Stimulated activated CD8-positive, alpha-beta memory T cell treated with anti-CD3 and anti-CD28 coated beads, Interleukin-12 subunit alpha, Interleukin-12 subunit beta, amount 100 ng/mL, for 4 hours (primary cell): ENCODE results near the gene XYLB.

Source experiments
- DNase-seq: peaks from one replicate; pipeline ENCODE4 v3.0.0-alpha.2; 2020; ENCODE audit warnings: low read depth

Gene XYLB

DNA sequence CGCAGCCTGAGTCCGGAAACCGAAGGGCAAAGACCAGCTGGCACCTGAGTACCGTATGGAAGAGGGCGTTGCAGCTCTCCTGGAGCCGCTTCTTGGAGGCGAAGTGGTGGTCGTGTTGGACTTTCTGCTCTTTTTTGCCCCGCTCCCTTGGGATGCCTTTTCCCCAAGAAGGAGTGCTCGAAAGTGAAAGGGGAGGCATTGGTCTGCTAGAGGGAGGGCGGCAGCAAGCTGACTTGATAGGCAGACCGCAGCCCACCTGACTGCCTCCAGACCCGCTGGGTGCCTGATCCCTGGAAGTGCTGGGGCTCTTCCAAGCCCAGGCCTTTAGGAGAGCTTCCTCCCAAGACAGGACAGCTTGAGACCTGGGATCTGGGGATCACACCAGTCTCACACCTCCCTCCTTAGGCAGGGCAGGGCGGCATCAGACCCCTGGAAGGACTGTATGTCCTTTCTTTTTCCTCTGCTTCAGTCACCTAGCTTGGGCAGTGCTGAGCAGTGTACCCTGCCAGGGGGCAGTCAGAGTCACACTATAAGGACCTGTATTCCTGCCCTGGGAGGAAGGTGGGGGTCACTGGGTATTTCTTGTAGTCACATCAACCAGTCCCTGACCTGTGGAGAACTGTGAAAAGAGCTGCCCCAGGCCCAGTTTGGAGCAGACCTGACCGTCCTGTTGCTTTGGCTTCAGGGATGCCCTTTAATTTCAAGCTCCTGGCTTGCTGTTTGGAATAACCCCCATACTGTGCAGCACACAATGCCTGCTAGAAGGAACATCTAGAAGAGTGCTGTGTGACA lies 109.2 kb downstream of the XYLB start:
- no peak for DNase-seq

- no peak for DNase-seq
These were observed 110.8 kb downstream of the XYLB start for GRCh38 chr3:38457111-38458003.

DNA sequence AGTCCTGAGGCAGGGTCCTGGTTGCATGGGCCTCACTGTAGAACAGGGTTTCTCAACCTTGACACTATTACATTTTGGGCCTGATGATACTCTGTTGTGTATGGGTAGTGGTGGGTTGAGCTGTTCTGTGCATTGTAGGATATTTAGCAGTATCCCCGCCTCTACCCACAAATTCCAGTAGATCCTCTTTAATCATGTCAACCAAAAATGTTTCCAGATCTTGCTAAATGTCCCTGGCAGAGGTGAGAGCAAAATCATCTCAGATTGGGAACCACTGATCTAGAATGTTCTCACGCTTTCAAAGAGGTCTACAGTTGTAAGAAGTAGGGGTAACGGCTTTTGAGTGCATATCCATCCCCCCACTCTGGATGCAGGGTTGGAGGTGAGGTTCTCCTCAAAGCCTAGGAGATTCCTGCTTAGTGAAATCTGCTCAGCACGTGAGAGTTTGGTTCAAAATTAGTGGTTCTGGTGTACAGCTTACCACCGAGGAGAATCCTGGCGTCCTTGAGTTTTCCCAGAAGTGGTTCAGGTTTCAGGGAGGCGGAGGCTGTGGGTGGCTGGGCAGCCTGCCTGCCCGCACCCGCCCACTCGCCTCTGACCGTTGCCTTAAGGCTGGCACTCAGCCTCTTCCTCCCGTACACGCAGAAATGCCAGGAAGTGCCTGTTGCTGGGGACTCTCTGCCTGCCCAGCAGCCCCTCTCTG lies 112.4 kb downstream of the XYLB start:
- no peak for DNase-seq

DNA sequence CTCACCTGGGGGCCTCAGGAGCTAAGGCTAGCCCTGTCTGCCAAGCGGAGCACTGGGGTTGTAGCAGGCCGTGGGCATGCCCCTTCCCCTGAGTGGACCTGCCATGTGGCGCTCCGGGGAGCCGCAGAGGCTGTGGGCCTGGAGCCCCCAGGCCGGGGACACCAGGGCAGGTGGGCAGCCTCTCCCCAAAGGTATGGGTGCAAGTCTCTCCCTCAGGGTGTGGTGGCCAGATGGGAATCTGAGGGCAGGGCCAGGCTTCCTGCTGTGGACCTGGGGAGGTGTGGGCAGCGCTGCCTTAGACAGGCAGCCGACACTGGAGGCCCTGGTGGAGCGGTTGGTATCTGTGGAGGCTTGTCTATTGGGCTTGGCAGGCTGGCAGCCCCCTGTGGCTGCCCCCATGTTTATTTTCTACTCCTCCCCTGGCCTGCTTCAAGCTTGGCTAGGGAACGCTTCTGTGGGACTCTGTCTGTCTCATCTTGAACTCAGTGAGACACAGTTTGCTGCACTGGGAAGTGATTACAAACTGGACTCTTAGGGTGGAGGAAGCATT lies 113.0 kb downstream of the XYLB start:
- DNase-seq, result no peak

DNA sequence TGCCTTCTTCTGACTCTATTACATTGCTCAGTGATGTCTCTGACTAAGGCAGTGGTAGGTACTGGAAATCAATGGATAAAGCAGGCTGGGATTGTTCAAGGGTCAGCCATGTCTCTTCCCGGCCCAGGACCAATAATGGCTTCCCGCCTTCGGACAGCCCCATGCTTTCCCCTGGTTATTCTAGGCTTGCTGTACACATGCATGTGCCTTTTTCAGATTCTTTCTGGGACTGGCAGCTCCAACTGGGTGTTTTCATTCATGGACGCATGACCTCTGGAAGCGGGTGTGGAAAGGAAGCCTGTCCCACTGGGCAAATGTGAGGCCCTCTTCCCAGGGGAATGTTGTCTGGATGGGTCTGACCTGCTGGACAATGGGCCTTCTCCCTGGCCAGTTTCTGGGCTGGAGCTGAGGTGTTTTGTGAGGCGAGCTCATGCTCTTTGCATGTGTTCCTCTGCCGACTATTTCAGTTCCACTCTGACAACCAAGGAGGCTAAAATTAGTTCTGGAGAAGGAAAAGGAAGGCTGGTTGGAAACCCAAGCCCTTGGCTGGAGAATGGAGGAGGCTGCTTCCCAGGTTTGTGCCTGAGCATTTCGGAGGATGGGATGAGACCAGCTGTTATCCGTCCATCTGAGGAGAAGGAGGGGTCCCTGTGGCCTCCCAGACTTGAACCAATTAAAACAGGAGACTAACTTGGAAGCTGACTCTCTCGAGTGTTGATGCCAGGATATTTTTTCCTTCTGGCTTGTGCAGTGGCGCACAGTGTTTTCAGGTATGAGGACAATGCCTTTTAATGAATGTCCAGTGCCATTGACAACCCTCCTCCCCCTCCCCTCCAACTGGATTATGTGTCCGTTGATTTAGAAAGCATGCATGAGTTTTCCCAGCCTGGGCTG lies 114.0 kb downstream of the XYLB start:
- no peak for DNase-seq
